ENCODE measurements around the gene NECTIN1.

DNA sequence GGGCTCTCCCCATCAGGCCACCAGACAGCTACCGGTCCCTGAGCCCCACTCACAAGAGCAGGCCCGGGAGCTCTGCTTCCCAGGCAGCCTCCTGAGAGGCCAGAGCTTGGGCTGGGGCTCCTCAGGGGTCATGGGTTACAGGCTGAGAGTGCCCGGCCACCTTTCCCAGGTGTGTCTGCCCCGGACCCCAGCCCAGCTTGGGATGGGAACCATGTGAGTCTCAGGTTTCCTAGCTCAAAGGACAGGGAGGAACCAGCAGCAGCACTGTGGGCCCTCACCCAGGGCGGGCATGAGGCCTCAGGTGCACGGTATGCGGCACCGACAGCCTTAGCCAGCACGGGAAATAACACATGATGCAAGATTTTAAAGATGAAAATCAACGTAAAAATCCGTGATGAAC lies 90.1 kb downstream of the NECTIN1 start:
- TF ChIP-seq POLR2A (IDR thresholded peaks at IDR 0.05; ENCODE audit: low read length) (no peak), GATA1 (IDR thresholded peaks at IDR 0.05; ENCODE audit: low read depth, low read length) (no peak)
